Ramos (cell line): ENCODE measurements around the gene ANXA7.

Experiments used
- in situ Hi-C: fragments of 300-500 bp; cut with MboI; formaldehyde crosslinking; loops from one replicate; pipeline ENCODE4 v1.14.3; 2022; ENCODE audit warnings: low sequenced_read_pairs; ENCODE audit not compliant: unreplicated experiment

ANXA7 gene

GRCh38 chr10:73413528-73414229, at the start of gene ANXA7:
ANXA7 (minus strand) TSS chr10:73414058; CDS start chr10:73400856, 13,202 bp downstream.
- in situ Hi-C loops = no loop called here

- in situ Hi-C loops = no loop called here
Measured at GRCh38 chr10:73460897-73461296, 47.0 kb upstream of the ANXA7 start.

GRCh38 chr10:73459683-73460314, 45.9 kb upstream of the ANXA7 start:
- in situ Hi-C loops = no loop called here

- in situ Hi-C loops = no loop called here
Measured at GRCh38 chr10:73456187-73456890, 42.5 kb upstream of the ANXA7 start.

- in situ Hi-C loops = no loop called here
Measured at GRCh38 chr10:73449113-73449512, 35.3 kb upstream of the ANXA7 start.

GRCh38 chr10:73448384-73448783, 34.5 kb upstream of the ANXA7 start:
- in situ Hi-C loops = no loop called here

- in situ Hi-C loops = no loop called here
Measured at GRCh38 chr10:73446926-73447325, 33.1 kb upstream of the ANXA7 start.

- in situ Hi-C loops = no loop called here
Measured at GRCh38 chr10:73444457-73444856, 30.6 kb upstream of the ANXA7 start.

- in situ Hi-C loops = no loop called here
Measured at GRCh38 chr10:73439605-73440312, 25.9 kb upstream of the ANXA7 start.

- in situ Hi-C loops = no loop called here
Measured at GRCh38 chr10:73439055-73439454, 25.2 kb upstream of the ANXA7 start.

GRCh38 chr10:73433538-73433867, 19.6 kb upstream of the ANXA7 start, which contains the start of gene MSS51:
MSS51 (minus strand) TSS chr10:73433561; CDS start chr10:73428284, 5,277 bp downstream.
- in situ Hi-C loops = no loop called here

- in situ Hi-C loops = no loop called here
Measured at GRCh38 chr10:73432646-73433537, 19.0 kb upstream of the ANXA7 start.

GRCh38 chr10:73426318-73426717, 12.5 kb upstream of the ANXA7 start:
- in situ Hi-C loops = no loop called here

GRCh38 chr10:73424478-73424877, 10.6 kb upstream of the ANXA7 start:
- in situ Hi-C loops = no loop called here

GRCh38 chr10:73423309-73423708, 9.5 kb upstream of the ANXA7 start:
- in situ Hi-C loops = no loop called here

- in situ Hi-C loops = no loop called here
Measured at GRCh38 chr10:73416571-73416970, 2.7 kb upstream of the ANXA7 start.

- in situ Hi-C loops = no loop called here
Measured at GRCh38 chr10:73414230-73414945, 530 bp upstream of the ANXA7 start.

- in situ Hi-C loops = no loop called here
Measured at GRCh38 chr10:73413108-73413527, 740 bp downstream of the ANXA7 start.

- in situ Hi-C loops = no loop called here
Measured at GRCh38 chr10:73410897-73411296, 3.0 kb downstream of the ANXA7 start.
